B cell (primary cell): ENCODE results near the gene NEBL. TPM values are rescaled to one million over a fixed set of nuclear protein-coding genes. Genes with fewer than 3 reads are reported as not detected.

Experiments
- ATAC-seq: fragments of 200-7000 bp; cut with Tn5 transposase; one replicate; pipeline ENCODE4 v1.10.0; 2021; ENCODE audit warnings: low read depth, mild to moderate bottlenecking, moderate number of reproducible peaks, moderate library complexity
- CTCF ChIA-PET: fragments of 350-600 bp; sonication (Branson Sonifier 250); formaldehyde crosslinking; loops from one replicate; lab custom pipeline; 2021; ENCODE audit warnings: antibody characterized with exemption, inconsistent platforms; lab: Charles Lee
- POLR2A ChIA-PET: fragments of 350-600 bp; sonication (Branson Sonifier 250); formaldehyde crosslinking; loops from one replicate; lab custom pipeline; 2021; ENCODE audit warnings: antibody characterized with exemption; lab: Charles Lee
- DNase-seq: peaks from one replicate; pipeline ENCODE4 v3.0.0; 2013
- H2AFZ ChIP-seq: 2 replicates; pipeline ENCODE4 v1.6.1; 2012; ENCODE audit warnings: mild to moderate bottlenecking, low read depth, low read length; ENCODE audit not compliant: insufficient read depth, poor library complexity, severe bottlenecking
- H3K27ac ChIP-seq, 2 donors: 1 replicate in 1 of 2; 2 replicates in 1 of 2; pipeline ENCODE4 v1.5.1; 2012 to 2013; ENCODE audit warnings: low read length in 2 of 2, mild to moderate bottlenecking in 2 of 2, moderate library complexity in 1 of 2
- H3K27me3 ChIP-seq, 4 experiments: fragments of 200-600 bp in 1 of 4; sonication (generic) in 1 of 4; replicated peaks in 1 of 4; 1 replicate in 2 of 4; 2 replicates in 2 of 4; pipeline versions ENCODE4 v1.6.1 to v1.7.0; 2013 to 2016; ENCODE audit warnings: low read length in 3 of 4, mild to moderate bottlenecking in 2 of 4, mixed read lengths in 1 of 4, moderate library complexity in 1 of 4; ENCODE audit not compliant: insufficient read depth in 4 of 4, control insufficient read depth in 3 of 4; ENCODE audit errors: control extremely low read depth in 1 of 4
- H3K36me3 ChIP-seq, 2 experiments: replicated peaks in 1 of 2; 1 replicate in 1 of 2; 2 replicates in 1 of 2; pipeline versions ENCODE4 v1.6.1 to v1.7.1; 2013; ENCODE audit warnings: low read length in 1 of 2; ENCODE audit not compliant: insufficient read depth in 2 of 2, control insufficient read depth in 1 of 2; ENCODE audit errors: control extremely low read depth in 1 of 2, extremely low read depth in 1 of 2
- H3K4me1 ChIP-seq, 2 donors: fragments of 200-600 bp in 1 of 2; sonication (generic) in 1 of 2; 1 replicate in 1 of 2; 2 replicates in 1 of 2; pipeline versions ENCODE4 v1.5.1 to v1.6.1; 2013 to 2017; ENCODE audit warnings: low read length in 2 of 2; ENCODE audit not compliant: control insufficient read depth in 2 of 2, insufficient read depth in 2 of 2
- H3K4me2 ChIP-seq: replicated peaks from 2 replicates; pipeline ENCODE3; 2012; ENCODE audit warnings: mild to moderate bottlenecking, low read depth, low read length; ENCODE audit not compliant: poor library complexity, severe bottlenecking
- H3K4me3 ChIP-seq, 5 experiments: fragments of 200-600 bp in 1 of 5; sonication (generic) in 1 of 5; 1 replicate in 3 of 5; 2 replicates in 2 of 5; pipeline versions ENCODE4 v1.5.1 to v1.7.0; 2011 to 2016; ENCODE audit warnings: low read length in 4 of 5, mild to moderate bottlenecking in 4 of 5, low read depth in 2 of 5, control low read depth in 1 of 5, moderate library complexity in 1 of 5; ENCODE audit not compliant: insufficient read depth in 1 of 5; ENCODE audit errors: control extremely low read depth in 1 of 5, extremely low read depth in 1 of 5
- H3K79me2 ChIP-seq: fragments of 200-600 bp; sonication (generic); one replicate; pipeline ENCODE4 v1.6.0; 2016; ENCODE audit warnings: low read length; ENCODE audit not compliant: control insufficient read depth, insufficient read depth
- H3K9ac ChIP-seq: fragments of 200-600 bp; sonication (generic); 2 replicates; pipeline ENCODE4 v1.6.1; 2017; ENCODE audit warnings: mild to moderate bottlenecking, low read length, moderate library complexity
- H3K9me3 ChIP-seq, 3 donors: one replicate each; pipeline versions ENCODE4 v1.6.1 to v1.7.1; 2013; ENCODE audit warnings: low read length in 2 of 3; ENCODE audit not compliant: control insufficient read depth in 2 of 3, insufficient read depth in 1 of 3; ENCODE audit errors: control extremely low read depth in 1 of 3
- H4K20me1 ChIP-seq: 2 replicates; pipeline ENCODE4 v1.6.0; 2012; ENCODE audit warnings: mild to moderate bottlenecking, low read length; ENCODE audit not compliant: insufficient read depth, control insufficient read depth, poor library complexity, severe bottlenecking
- H3K27ac Mint-ChIP-seq: one replicate; pipeline ENCODE4 v1.8.0; 2021; ENCODE audit warnings: mixed read lengths
- H3K27me3 Mint-ChIP-seq: one replicate; pipeline ENCODE4 v1.8.0; 2021; ENCODE audit warnings: mixed read lengths
- H3K4me1 Mint-ChIP-seq: one replicate; pipeline ENCODE4 v1.8.0; 2021; ENCODE audit warnings: mixed read lengths
- H3K4me3 Mint-ChIP-seq: one replicate; pipeline ENCODE4 v1.8.0; 2021; ENCODE audit warnings: mixed read lengths
- H3K9me3 Mint-ChIP-seq: one replicate; pipeline ENCODE4 v1.8.0; 2022; ENCODE audit warnings: mixed read lengths; ENCODE audit not compliant: insufficient read depth
- CTCF ChIP-seq: fragments of 200-600 bp; IDR thresholded peaks from one replicate; pipeline ENCODE4 v1.8.0; 2022; ENCODE audit warnings: antibody characterized with exemption, mild to moderate bottlenecking
- EZH2 ChIP-seq: IDR thresholded peaks from 2 replicates; pipeline ENCODE4 v1.6.1; 2012; ENCODE audit warnings: borderline replicate concordance, low read depth, mild to moderate bottlenecking, moderate library complexity, low read length; ENCODE audit not compliant: insufficient read depth, poor library complexity, severe bottlenecking
- WGBS: methylation state at CpG from one replicate; pipeline ENCODE4 v1.1.5; 2013; ENCODE audit warnings: missing lambda C conversion rate; ENCODE audit not compliant: insufficient coverage; 5-methylcytosine and 5-hydroxymethylcytosine counted together
- intact Hi-C: fragments of 100-400 bp; cut with micrococcal nuclease; formaldehyde crosslinking; loops from one replicate; pipeline ENCODE4 v1.10.0; 2022
- polyA plus RNA-seq: library from polyadenylated mRNA; depleted of rRNA; stranded (reverse); fragments of >200 nt; gene quantifications from 2 replicates; pipeline ENCODE4 v1.2.3, GENCODE V29; 2012
- total RNA-seq, 2 donors: library from RNA; stranded (reverse); fragments of 120-200 nt in 1 of 2; gene quantifications; 1 replicate in 1 of 2; 2 replicates in 1 of 2; pipeline versions ENCODE4 v1.2.3 to v1.2.4, GENCODE V29; 2013 to 2022

Gene NEBL
- total and polyA plus RNA-seq, 2 donors (not counting 1 experiment from before 2014, with no cell fraction given): not detected

GRCh38 chr10:20785174-20785573 lies 111.9 kb downstream of the NEBL start:
- H3K27me3 ChIP-seq: no peaks in the 10 kb centered on the region
- H3K27me3 Mint-ChIP-seq: no peaks in the 10 kb centered on the region
- WGBS: no CpG with 5 or more reads among the region's 1 CpG
- H3K4me3 ChIP-seq: no peak overlapping the region
- no peaks in the 10 kb centered on the region for H4K20me1 ChIP-seq
- ATAC-seq: no peak
- TF ChIP-seq CTCF: no peak
- TF ChIP-seq EZH2: no peak
- CTCF ChIA-PET: no interaction called here
- H3K79me2 ChIP-seq: no peaks in the 10 kb centered on the region
- H3K9ac ChIP-seq: no peak overlapping the region
- H3K9me3 ChIP-seq: no peaks in the 10 kb centered on the region
- no peak overlapping the region for H3K4me3 Mint-ChIP-seq
- H3K36me3 ChIP-seq: no peaks in the 10 kb centered on the region
- no peaks in the 10 kb centered on the region for H3K4me1 Mint-ChIP-seq
- H3K27ac ChIP-seq: no peak overlapping the region
- no peaks in the 10 kb centered on the region for H3K4me1 ChIP-seq
- no peak overlapping the region for H3K27ac Mint-ChIP-seq
- POLR2A ChIA-PET: no interaction called here
- intact Hi-C loops: no loop called here
- no peak for DNase-seq
- H2AFZ ChIP-seq: no peak overlapping the region
- H3K4me2 ChIP-seq: no peak overlapping the region
- no peaks in the 10 kb centered on the region for H3K9me3 Mint-ChIP-seq

GRCh38 chr10:20778008-20778757 lies 118.9 kb downstream of the NEBL start:
- no peaks in the 10 kb centered on the region for H3K9me3 Mint-ChIP-seq

More at GRCh38 chr10:20778008-20778757, 118.9 kb downstream of the NEBL start:
- no peaks in the 10 kb centered on the region for H3K79me2 ChIP-seq
- H3K4me2 ChIP-seq: no peak overlapping the region
- no peak for ATAC-seq
- no peak for DNase-seq
- intact Hi-C loops: no loop called here
- H3K4me1 Mint-ChIP-seq: no peaks in the 10 kb centered on the region
- 80% methylated on average over 6 of the region's 7 CpGs for WGBS
- no peaks in the 10 kb centered on the region for H3K36me3 ChIP-seq
- no peak overlapping the region for H3K27ac ChIP-seq
- no peaks in the 10 kb centered on the region for H4K20me1 ChIP-seq
- H3K9ac ChIP-seq: no peak overlapping the region
- no peaks in the 10 kb centered on the region for H3K27me3 Mint-ChIP-seq
- H3K27me3 ChIP-seq: no peaks in the 10 kb centered on the region
- H3K4me3 ChIP-seq: no peak overlapping the region
- no peaks in the 10 kb centered on the region for H3K4me1 ChIP-seq
- H3K27ac Mint-ChIP-seq: no peak overlapping the region
- H3K9me3 ChIP-seq: no peaks in the 10 kb centered on the region
- ChIA-PET CTCF (no interaction called here), POLR2A (no interaction called here)
- H3K4me3 Mint-ChIP-seq: no peak overlapping the region
- TF ChIP-seq EZH2 (no peak), CTCF (no peak)
- no peak overlapping the region for H2AFZ ChIP-seq
